PC-3 (cell line): ENCODE results near the gene AUP1. TPM values are rescaled to one million over a fixed set of nuclear protein-coding genes. Genes with fewer than 3 reads are reported as not detected.
A peak's percentile ranks its signal among the peaks of the same experiment; 100 is the strongest.

Experiments
- ATAC-seq: fragments of 200-7000 bp; cut with Tn5 transposase; 2 replicates; pipeline ENCODE4 v1.9.1; 2020; ENCODE audit warnings: mild to moderate bottlenecking, moderate library complexity
- BruUV-seq: library from RNA; stranded (reverse); fragments of 400-500 nt; replicated peaks from 2 replicates; lab custom pipeline; 2021; lab: Mats Ljungman, UMichigan
- CTCF ChIA-PET: fragments of 300-600 bp; sonication (Branson Sonifier 250); formaldehyde crosslinking; loops from one replicate; lab custom pipeline; 2022; ENCODE audit warnings: antibody characterized with exemption; lab: Charles Lee
- POLR2A ChIA-PET: fragments of 300-600 bp; sonication (Branson Sonifier 250); formaldehyde crosslinking; loops from one replicate; lab custom pipeline; 2022; ENCODE audit warnings: antibody characterized with exemption; ENCODE audit not compliant: unreplicated experiment; lab: Charles Lee
- DNase-seq: peaks from one replicate; pipeline ENCODE4 v3.0.0-alpha.2; 2015
- H2AFZ ChIP-seq: fragments of 300-600 bp; sonication (generic); 2 replicates; pipeline ENCODE4 v1.6.0; 2016; ENCODE audit warnings: antibody characterized with exemption, low read length
- H3F3A ChIP-seq: fragments of 300-600 bp; sonication (generic); one replicate; pipeline ENCODE4 v1.6.0; 2017; ENCODE audit warnings: antibody characterized with exemption, low read length, control low read depth, mild to moderate bottlenecking; ENCODE audit not compliant: unreplicated experiment
- H3K27ac ChIP-seq: fragments of 300-600 bp; sonication (generic); 2 replicates; pipeline ENCODE4 v1.5.1; 2016; ENCODE audit warnings: mild to moderate bottlenecking, low read length
- H3K27me3 ChIP-seq: fragments of 300-600 bp; sonication (generic); 2 replicates; pipeline ENCODE4 v1.6.1; 2016; ENCODE audit warnings: low read length, mixed read lengths
- H3K36me3 ChIP-seq: fragments of 300-600 bp; sonication (generic); 2 replicates; pipeline ENCODE4 v1.6.1; 2016; ENCODE audit warnings: low read depth, mixed run types, low read length, mixed read lengths
- H3K4me1 ChIP-seq: fragments of 300-600 bp; sonication (generic); 2 replicates; pipeline ENCODE4 v1.5.1; 2016; ENCODE audit warnings: low read length; ENCODE audit not compliant: insufficient read depth
- H3K4me2 ChIP-seq: fragments of 300-600 bp; sonication (generic); 2 replicates; pipeline ENCODE4 v1.6.0; 2016; ENCODE audit warnings: low read length
- H3K4me3 ChIP-seq: fragments of 300-600 bp; sonication (generic); 2 replicates; pipeline ENCODE4 v1.5.1; 2016; ENCODE audit warnings: mild to moderate bottlenecking, low read length, mixed read lengths
- H3K79me2 ChIP-seq: fragments of 300-600 bp; sonication (generic); 2 replicates; pipeline ENCODE4 v1.6.1; 2017; ENCODE audit warnings: low read length, mixed read lengths
- H3K9ac ChIP-seq: fragments of 300-600 bp; sonication (generic); 2 replicates; pipeline ENCODE4 v1.6.0; 2016; ENCODE audit warnings: mild to moderate bottlenecking, low read length
- H3K9me2 ChIP-seq: fragments of 300-600 bp; sonication (generic); replicated peaks from 2 replicates; pipeline ENCODE4 v1.6.1; 2016; ENCODE audit warnings: mixed run types, low read length, mixed read lengths
- H3K9me3 ChIP-seq: fragments of 300-600 bp; sonication (generic); 2 replicates; pipeline ENCODE4 v1.6.1; 2016; ENCODE audit warnings: low read length, mixed read lengths
- H4K20me1 ChIP-seq: fragments of 300-600 bp; sonication (generic); 2 replicates; pipeline ENCODE4 v1.6.1; 2016; ENCODE audit warnings: low read length, mixed read lengths
- CTCF ChIP-seq: fragments of 300-600 bp; sonication (generic); conservative IDR thresholded peaks from 2 replicates; pipeline ENCODE4 v1.5.1; 2017; ENCODE audit warnings: antibody characterized with exemption, low read depth, mild to moderate bottlenecking, low read length
- EZH2 ChIP-seq: fragments of 300-600 bp; sonication (generic); IDR thresholded peaks from one replicate; pipeline ENCODE4 v1.6.1; 2017; ENCODE audit warnings: antibody characterized with exemption, mild to moderate bottlenecking, low read length; ENCODE audit not compliant: unreplicated experiment
- EZH2phosphoT487 ChIP-seq: fragments of 300-600 bp; sonication (generic); IDR thresholded peaks from 2 replicates; pipeline ENCODE4 v1.6.1; 2018; ENCODE audit warnings: mild to moderate bottlenecking, antibody characterized with exemption, low read length, borderline replicate concordance
- intact Hi-C: fragments of 100-400 bp; cut with micrococcal nuclease; formaldehyde crosslinking; loops from 2 replicates; pipeline ENCODE4 v1.9.0; 2023
- total RNA-seq: library from RNA; depleted of rRNA; stranded (reverse); fragments of >200 nt; gene quantifications from 2 replicates; pipeline ENCODE4 v1.2.3, GENCODE V29; 2014

The AUP1 gene
- total RNA-seq, 1 experiment from 2014 or later: 233 TPM

- no TSS peak for BruUV-seq
- TF ChIP-seq EZH2: no peak
- no peak for TF ChIP-seq EZH2phosphoT487
- TF ChIP-seq CTCF: no peak
- DNase-seq (no peak), ATAC-seq (no peak)
- intact Hi-C loops: no loop called here
- Histone ChIP-seq H3K27ac (no peak overlapping the region), H2AFZ (no peak overlapping the region), H3K79me2 (peaks cover 10% of the 10 kb centered on the region), H3K27me3 (no peaks in the 10 kb centered on the region), H3K4me1 (peaks cover 12% of the 10 kb centered on the region; the same call in 1 of the 2 replicates), H3K4me2 (no peak overlapping the region), H3K9ac (no peak overlapping the region), H4K20me1 (no peaks in the 10 kb centered on the region), H3F3A (no peaks in the 10 kb centered on the region), H3K9me3 (no peaks in the 10 kb centered on the region), H3K4me3 (no peak overlapping the region), H3K36me3 (no peaks in the 10 kb centered on the region), H3K9me2 (no peaks in the 10 kb centered on the region)
- ChIA-PET CTCF (no interaction called here), POLR2A (no interaction called here)
These were observed 22.0 kb upstream of the AUP1 start for GRCh38 chr2:74551530-74551929.

GRCh38 chr2:74550231-74550630 lies 20.7 kb upstream of the AUP1 start:
- POLR2A ChIA-PET: no interaction called here
- CTCF ChIA-PET: no interaction called here

More at GRCh38 chr2:74550231-74550630, 20.7 kb upstream of the AUP1 start:
- intact Hi-C loops: no loop called here
- no peak for ATAC-seq
- peaks cover 10% of the 10 kb centered on the region for H3K79me2 ChIP-seq
- TF ChIP-seq EZH2phosphoT487: no peak
- TF ChIP-seq EZH2: no peak
- TF ChIP-seq CTCF: no peak
- H3K9ac ChIP-seq: no peak overlapping the region
- no peak overlapping the region for H2AFZ ChIP-seq
- no peaks in the 10 kb centered on the region for H3K9me3 ChIP-seq
- no peak for DNase-seq
- no peaks in the 10 kb centered on the region for H3K36me3 ChIP-seq
- no TSS peak for BruUV-seq
- no peak overlapping the region for H3K27ac ChIP-seq
- no peaks in the 10 kb centered on the region for H4K20me1 ChIP-seq
- no peaks in the 10 kb centered on the region for H3F3A ChIP-seq
- H3K9me2 ChIP-seq: no peaks in the 10 kb centered on the region
- peak overlapping the region; percentile 83 for H3K4me3 ChIP-seq
- peak overlapping the region; percentile 100 for H3K4me2 ChIP-seq
- H3K4me1 ChIP-seq: peaks cover 12% of the 10 kb centered on the region; the same call in 1 of the 2 replicates
- no peaks in the 10 kb centered on the region for H3K27me3 ChIP-seq
